Fibroblast of skin of back (primary cell): ENCODE measurements around the gene CWC27.
"Not testable (repeated sequence)": the region's sequence is repeated elsewhere in the genome, so short reads cannot be mapped to it uniquely, and the experiment has no call there.

ENCODE experiments used
- DNase-seq: peaks from one replicate; pipeline ENCODE4 v3.0.0-alpha.2; 2013

CWC27 gene

DNA sequence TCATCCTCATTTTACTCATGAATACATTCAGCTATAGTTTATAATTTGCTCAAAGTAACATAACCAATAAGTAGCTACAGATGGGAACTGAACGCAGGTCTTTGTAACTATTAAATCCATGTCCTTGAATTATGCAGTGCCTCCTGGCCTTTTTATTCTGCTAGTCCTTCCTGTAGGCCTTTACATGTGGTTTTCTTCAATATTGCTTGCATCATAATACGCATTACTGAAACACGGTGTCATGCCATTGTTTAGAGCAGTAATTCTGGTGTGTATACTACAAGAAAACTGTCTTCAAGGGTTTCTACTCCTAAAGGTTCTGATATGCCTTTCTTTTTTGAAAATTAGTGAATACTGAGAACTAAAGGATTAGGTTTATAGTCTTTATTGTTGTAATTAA, 20.7 kb downstream of the CWC27 start:
- DNase-seq = peak; percentile 26

DNA sequence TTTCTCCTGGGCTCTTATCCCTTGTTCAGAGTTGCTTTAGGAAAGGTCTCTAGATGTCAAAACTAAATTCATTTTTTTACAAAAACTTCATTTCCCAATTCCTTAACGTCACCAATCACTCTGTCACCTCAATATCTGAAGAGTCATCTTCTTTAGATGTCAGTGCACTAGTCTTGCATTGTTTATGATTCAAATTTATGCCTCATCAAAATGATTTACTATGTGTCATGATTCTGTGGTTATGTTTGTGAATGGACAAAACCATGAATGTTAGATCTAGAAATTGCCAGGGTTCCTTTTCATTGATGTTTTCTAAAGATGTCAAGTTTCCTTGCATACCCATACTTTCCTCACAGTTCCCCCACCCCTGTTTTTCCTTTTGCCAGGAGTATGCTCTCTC, 21.5 kb downstream of the CWC27 start:
- no peak for DNase-seq

DNA sequence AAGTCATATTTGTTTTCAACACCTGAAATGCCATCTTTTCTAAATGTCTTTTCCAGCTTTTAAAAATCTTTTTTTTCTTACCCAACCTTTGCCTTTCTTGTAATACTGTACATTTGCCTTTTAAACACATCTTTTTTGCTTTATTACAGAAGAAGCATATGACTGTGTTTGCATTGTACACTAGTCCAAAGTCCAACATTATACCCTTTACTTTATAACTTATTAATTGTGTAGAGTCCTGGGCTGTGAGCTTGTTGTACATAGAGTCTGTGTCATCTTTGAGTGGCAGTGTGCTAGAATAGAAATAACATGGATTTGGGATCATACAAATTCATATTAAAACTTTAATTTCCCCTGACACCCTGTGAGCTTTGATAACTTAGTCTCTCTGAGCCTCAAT, 23.7 kb downstream of the CWC27 start:
- no peak for DNase-seq

- DNase-seq = peak; percentile 19
These were observed 25.5 kb downstream of the CWC27 start for GRCh38 chr5:64794053-64794770.

- no peak for DNase-seq
These were observed 27.6 kb downstream of the CWC27 start for GRCh38 chr5:64796301-64796700.

DNA sequence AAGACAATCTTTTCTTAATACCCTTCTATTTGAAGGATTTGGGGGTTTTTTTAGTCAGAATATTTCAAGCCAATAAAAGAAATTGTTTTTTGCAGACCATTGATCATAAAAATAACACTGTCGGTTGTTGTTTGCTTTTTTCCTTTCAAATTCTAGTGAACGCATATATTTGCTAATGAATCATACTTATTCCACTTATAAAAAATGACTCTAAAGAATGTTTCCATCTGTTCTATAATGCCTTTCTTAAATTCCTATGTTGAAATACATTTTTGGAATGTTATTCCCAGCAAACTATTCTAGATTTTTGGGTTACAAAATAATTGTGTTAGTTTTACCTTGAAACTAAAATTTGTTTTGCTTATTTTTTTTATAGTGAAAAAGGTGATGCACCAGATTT, 32.2 kb downstream of the CWC27 start:
- DNase-seq = peak; percentile 61

GRCh38 chr5:64806537-64806936, 37.8 kb downstream of the CWC27 start:
- no peak for DNase-seq

- no peak for DNase-seq
These were observed 38.8 kb downstream of the CWC27 start for GRCh38 chr5:64807520-64807919.

- peak; percentile 70 for DNase-seq
These were observed 42.4 kb downstream of the CWC27 start for GRCh38 chr5:64811050-64811640.

- DNase-seq = no peak
These were observed 45.3 kb downstream of the CWC27 start for GRCh38 chr5:64814073-64814472.

GRCh38 chr5:64818245-64818644, 49.5 kb downstream of the CWC27 start:
- no peak for DNase-seq

DNA sequence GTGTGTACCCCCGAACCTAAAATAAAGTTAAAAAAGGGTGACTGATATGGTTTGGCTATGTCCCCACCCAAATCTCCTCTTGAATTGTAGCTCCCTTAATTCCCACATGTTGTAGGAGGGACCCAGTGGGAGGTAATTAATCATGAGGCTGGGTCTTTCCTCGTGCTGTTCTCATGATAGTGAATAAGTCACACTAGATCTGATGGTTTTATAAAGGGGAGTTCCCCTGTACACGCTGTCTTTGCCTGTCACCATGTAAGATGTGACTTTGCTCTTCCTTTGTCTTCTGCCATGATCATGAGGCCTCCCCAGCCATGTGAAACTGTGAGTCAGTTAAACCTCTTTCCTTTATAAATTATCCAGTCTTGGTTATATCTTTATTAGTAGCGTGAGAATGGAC, 50.6 kb downstream of the CWC27 start:
- DNase-seq = not testable (repeated sequence)

GRCh38 chr5:64822320-64822719, 53.6 kb downstream of the CWC27 start:
- DNase-seq = no peak

GRCh38 chr5:64826541-64826940, 57.8 kb downstream of the CWC27 start:
- no peak for DNase-seq

- no peak for DNase-seq
These were observed 59.0 kb downstream of the CWC27 start for GRCh38 chr5:64827703-64828102.

GRCh38 chr5:64830650-64831049, 61.9 kb downstream of the CWC27 start:
- DNase-seq = not testable (repeated sequence)

DNA sequence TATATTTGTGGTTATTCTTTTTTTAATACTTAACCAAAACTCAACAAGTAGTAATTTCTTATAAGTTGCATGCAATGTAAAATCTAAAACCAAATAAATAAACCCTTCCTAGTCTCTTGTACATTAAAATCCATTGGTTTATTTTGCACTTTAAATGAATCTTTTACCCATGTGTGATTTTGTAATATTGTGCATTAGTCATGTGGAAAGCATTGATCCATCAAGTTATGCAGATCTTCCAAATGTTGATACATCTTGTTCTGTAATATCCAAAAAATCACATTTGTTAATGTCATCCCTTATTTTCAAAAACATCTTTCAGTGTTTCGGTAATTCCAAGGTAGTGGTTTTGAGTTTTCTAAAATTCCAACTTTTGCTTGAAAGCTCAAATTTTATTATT, 63.3 kb downstream of the CWC27 start:
- no peak for DNase-seq

- no peak for DNase-seq
These were observed 65.3 kb downstream of the CWC27 start for GRCh38 chr5:64834037-64834436.

DNA sequence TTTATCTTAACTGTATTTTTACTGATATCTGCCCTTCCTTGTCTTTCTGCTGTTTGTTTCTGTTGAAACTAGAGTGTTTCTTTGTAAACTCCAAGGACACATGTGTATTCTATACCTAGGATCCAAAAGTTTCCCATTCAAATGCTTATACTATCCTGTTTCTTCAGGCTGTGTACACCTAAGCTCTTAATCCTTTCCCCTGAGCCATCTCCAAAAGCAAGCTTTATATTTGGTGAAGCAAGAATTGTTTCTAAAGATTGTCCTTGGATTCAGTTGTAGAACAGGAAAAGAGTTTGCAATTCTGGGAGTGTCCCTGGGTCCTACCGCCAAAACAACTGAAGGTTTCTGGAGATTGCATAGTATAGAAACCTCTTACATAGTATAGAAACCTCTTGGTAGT, 65.9 kb downstream of the CWC27 start:
- no peak for DNase-seq

DNA sequence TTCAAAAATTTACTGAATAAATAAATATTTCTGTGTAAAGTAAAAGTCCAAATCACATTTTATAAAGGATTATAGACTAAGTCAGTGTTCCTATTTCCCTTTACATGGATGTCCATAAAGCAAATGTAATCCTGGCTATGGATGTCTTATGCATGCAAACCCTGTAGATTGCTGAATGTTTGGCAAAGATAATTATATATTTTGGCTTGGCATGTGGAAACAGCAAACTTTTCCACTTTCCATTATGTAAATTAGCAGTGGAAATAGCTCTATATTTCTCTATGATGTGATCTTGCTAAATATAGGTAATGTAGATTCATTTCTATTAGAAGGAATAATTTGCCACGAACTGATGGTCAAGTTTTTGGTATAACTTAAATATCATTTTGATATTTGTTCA, 66.5 kb downstream of the CWC27 start:
- DNase-seq = no peak

DNA sequence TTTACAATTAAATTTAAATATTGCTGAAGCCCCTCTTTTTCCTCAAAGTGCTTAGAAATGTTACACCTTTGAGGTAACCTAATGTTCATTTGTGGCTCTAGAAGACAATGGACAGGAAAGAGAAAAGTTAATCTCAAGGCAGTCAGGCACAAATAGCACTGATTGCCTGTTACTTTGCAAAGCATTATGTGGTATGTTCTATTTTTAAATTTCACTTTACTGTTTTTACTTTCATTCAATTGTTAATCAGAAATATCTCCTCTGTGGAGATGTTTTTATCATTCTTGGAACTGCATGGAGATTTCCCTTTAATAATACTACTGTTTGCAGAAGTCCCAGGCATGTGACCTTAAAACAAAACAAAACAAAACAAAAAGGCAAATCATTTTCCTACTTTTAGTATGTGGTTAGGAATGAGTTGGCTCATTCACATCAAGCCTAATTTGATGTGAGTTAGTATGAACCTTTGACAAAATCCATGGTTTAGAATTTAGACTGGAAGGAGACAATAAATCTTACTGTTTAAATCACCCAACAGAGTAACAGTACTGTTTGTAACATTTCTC, 67.5 kb downstream of the CWC27 start:
- DNase-seq = peak; percentile 23

- no peak for DNase-seq
These were observed 68.1 kb downstream of the CWC27 start for GRCh38 chr5:64836786-64837185.

GRCh38 chr5:64838376-64838775, 69.6 kb downstream of the CWC27 start:
- peak; percentile 46 for DNase-seq

GRCh38 chr5:64838803-64839202, 70.1 kb downstream of the CWC27 start:
- DNase-seq = peak; percentile 71
